Measurements from ENCODE around the gene IL1F10.

Gene IL1F10

DNA sequence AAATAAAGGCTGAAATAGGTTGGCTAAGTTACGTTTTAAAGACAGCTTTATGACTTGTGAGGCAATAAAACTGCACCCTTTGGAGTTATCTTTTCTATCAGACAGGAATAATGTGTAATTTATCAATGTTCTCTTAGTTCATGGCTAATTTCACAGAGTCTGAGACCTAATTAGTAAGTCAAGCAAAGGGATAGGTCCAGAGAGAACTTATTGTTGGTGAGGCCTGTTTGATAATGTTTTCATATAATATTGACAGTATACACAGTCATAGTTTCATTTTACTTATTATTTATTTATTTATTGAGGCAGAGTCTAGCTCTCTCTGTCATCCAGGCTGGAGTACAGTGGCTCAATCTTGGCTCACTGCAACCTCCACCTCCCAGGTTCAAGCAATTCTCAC lies 10.7 kb upstream of the IL1F10 start:
- TF ChIP-seq, protein P1, sequence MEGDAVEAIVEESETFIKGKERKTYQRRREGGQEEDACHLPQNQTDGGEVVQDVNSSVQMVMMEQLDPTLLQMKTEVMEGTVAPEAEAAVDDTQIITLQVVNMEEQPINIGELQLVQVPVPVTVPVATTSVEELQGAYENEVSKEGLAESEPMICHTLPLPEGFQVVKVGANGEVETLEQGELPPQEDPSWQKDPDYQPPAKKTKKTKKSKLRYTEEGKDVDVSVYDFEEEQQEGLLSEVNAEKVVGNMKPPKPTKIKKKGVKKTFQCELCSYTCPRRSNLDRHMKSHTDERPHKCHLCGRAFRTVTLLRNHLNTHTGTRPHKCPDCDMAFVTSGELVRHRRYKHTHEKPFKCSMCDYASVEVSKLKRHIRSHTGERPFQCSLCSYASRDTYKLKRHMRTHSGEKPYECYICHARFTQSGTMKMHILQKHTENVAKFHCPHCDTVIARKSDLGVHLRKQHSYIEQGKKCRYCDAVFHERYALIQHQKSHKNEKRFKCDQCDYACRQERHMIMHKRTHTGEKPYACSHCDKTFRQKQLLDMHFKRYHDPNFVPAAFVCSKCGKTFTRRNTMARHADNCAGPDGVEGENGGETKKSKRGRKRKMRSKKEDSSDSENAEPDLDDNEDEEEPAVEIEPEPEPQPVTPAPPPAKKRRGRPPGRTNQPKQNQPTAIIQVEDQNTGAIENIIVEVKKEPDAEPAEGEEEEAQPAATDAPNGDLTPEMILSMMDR (IDR thresholded peaks at IDR 0.05; ENCODE audit: low read depth, low read length) = no peak
- in situ Hi-C loops (cut with HindIII; ENCODE audit: low sequenced_read_pairs) = no loop called here
- H3K4me3 ChIP-seq (ENCODE audit: low read depth, low read length) = no peak overlapping the region
- no peak for DNase-seq (ENCODE audit: low read depth, low spot score)

DNA sequence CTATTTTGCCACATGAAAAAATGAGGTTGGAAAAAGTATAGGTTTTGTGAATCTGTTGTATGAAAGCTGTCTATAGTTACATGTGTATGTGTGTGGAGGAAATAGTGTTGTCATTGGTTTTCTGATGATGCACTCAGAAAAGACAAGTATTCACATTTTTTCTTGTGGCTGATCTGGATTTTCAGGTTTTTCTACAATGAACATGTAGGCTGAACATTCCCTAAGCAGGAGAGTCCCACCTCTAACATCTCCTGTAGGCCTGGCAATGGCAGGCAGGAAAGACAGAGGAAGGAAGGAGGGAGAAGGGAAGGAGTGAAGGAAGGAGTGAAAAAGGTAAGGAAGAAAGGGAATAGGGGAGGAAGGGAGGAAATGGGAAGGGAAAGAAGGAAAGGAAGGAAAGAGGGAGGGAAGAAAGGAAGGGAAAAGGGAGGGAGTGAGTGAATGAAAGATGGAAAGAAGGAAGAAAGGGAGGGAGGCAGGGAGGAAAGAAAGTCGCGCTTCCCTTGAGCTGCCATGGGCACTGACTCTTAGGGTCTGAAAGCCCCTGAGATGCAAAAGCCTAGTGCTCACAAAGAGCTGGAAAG lies 9.3 kb upstream of the IL1F10 start:
- TF ChIP-seq, protein P1 (IDR thresholded peaks at IDR 0.05; ENCODE audit: low read depth, low read length) = no peak
- in situ Hi-C loops (cut with HindIII; ENCODE audit: low sequenced_read_pairs) = no loop called here
- DNase-seq (ENCODE audit: low read depth, low spot score) = no peak
- H3K4me3 ChIP-seq (ENCODE audit: low read depth, low read length) = no peak overlapping the region

DNA sequence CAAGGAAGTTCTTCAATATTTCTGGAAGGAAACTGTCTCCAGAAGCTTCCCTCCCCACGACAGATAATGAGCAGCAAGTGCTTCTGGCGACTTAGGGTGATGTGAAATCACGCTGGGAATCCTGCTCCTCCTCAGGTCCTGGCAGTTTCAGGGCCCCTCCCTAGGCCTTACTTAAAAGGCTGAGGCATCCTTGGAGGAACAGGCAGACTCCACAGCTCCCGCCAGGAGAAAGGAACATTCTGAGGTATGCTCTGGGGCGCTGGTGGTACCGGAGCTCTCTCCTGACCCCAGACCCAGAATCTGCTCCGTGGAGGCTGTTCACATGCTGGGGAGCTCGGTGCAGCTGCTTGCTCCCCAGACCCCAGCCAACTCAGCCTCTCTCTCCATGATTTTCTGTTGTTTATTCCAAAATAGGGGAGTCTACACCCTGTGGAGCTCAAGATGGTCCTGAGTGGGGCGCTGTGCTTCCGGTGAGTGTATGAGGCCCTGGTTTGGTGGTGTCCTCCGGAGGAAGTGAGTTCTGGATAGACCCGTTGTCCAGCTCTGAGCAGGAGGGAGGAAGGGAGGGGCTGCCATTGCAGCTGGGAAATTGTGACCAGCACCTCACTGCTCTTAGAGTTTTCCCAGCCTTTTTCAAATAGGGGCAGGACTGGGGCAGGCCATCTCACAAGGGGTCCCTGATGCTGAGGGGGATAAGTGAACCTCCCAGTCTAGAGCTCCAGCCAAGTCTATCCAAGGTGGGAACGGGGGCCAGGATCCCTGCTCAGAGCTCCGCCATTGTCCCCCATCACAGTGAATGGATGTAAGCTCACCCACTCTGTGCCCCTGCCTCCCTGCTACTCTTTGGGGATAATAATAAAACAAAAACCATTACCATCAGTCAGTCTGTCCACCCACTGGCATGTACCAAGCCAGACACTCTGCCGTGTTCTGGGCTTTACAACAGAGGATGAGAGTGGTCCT lies 8.5 kb upstream of the IL1F10 start, which contains the start of gene IL36RN:
TSS of gene IL36RN (plus strand) at position 201 of the 963 bp plus-strand sequence. CDS start at position 442, 241 bp downstream.
- TF ChIP-seq, protein P1 (IDR thresholded peaks at IDR 0.05; ENCODE audit: low read depth, low read length) = no peak
- in situ Hi-C loops (cut with HindIII; ENCODE audit: low sequenced_read_pairs) = no loop called here
- H3K4me3 ChIP-seq (ENCODE audit: low read depth, low read length) = no peak within 1 kb of the TSS
- DNase-seq (ENCODE audit: low read depth, low spot score) = no peak

DNA sequence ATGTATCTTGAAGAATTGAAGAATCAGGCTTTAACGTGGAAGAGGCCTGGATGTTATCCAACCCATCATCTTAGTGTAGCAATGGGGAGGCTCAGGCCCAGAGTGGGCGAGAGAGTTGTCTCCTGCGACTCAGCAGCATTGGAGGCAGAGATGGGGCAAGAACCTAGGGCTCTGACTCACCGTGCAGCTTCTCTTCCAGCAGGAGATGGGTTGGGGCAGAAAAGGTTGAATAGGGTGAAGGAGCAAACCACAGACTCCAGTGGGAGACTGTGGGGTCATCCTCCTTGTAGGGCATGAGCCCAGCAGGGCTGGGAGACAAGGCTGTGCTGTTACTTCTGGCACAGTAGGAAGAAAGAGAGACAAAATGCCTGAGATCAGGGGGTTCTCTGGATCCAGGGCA lies 7.4 kb upstream of the IL1F10 start:
- in situ Hi-C loops (cut with HindIII; ENCODE audit: low sequenced_read_pairs) = no loop called here
- H3K4me3 ChIP-seq (ENCODE audit: low read depth, low read length) = no peak overlapping the region
- no peak for DNase-seq (ENCODE audit: low read depth, low spot score)
- TF ChIP-seq, protein P1 (IDR thresholded peaks at IDR 0.05; ENCODE audit: low read depth, low read length) = no peak

DNA sequence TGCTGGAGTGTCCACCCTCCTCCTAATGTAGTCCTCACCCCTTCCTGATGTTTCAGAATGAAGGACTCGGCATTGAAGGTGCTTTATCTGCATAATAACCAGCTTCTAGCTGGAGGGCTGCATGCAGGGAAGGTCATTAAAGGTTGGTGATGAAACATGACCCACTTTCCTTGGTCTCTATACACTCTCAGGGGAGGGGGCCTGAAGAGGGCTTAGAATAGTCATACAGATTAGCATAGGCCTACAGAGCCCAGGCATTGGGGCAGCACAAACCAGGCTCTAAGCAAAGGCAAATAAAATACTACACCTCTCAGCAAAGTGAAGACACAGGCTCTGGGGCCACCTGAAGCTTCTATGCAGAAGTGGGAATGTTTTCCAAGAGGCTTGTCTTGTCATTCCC lies 7.0 kb upstream of the IL1F10 start:
- DNase-seq (ENCODE audit: low read depth, low spot score) = no peak
- H3K4me3 ChIP-seq (ENCODE audit: low read depth, low read length) = no peak overlapping the region
- in situ Hi-C loops (cut with HindIII; ENCODE audit: low sequenced_read_pairs) = no loop called here
- TF ChIP-seq, protein P1 (IDR thresholded peaks at IDR 0.05; ENCODE audit: low read depth, low read length) = no peak

DNA sequence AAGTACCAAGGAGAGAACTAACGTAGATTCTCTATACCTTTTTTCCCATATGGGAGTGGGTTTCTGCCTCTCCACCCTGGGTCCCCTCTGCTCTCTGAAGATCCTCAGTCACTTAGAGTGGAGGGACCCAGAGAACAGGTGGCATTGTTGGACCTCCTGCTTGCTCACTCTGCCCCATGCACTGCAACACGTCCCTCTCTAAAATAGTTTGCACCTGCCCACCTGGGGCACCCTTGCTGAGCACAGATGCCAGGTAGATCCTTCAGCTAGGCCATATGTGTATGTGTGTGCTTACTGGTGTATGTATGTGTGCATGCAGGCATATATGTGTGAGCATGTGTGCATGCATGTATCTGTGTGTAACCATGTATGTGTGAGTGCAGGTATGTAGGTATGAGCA lies 6.5 kb upstream of the IL1F10 start:
- no peak for DNase-seq (ENCODE audit: low read depth, low spot score)
- H3K4me3 ChIP-seq (ENCODE audit: low read depth, low read length) = no peak overlapping the region
- TF ChIP-seq, protein P1 (IDR thresholded peaks at IDR 0.05; ENCODE audit: low read depth, low read length) = no peak
- in situ Hi-C loops (cut with HindIII; ENCODE audit: low sequenced_read_pairs) = no loop called here
